ENCODE data around the gene CD9. TPM values are rescaled to one million over a fixed set of nuclear protein-coding genes. Genes with fewer than 3 reads are reported as not detected.

The CD9 gene
- total RNA-seq, 3 donors from 2014 or later (not counting 1 experiment from before 2014, with no cell fraction given) = 2.1 to 55.9 (median 8.0) TPM

DNA sequence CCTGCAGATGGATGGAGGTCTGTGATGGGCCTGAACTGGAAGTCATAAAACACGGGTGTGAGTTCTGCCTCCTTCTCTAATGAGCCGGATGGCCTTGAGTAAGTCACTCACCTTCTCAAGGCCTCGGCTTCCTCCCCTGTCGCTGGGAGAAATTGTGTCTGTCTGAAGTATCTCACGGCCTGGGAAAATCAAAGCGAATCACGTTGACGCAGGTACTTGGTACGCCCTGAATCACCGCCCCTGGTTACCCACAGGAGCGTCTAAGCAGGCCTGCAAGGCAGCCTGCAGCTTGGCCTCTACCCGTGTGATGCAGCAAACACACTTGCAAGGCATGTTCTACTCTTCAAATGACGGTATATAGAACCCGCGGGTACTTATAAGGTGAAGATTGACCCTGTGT lies 28.1 kb upstream of the CD9 start:
- WGBS (ENCODE audit: insufficient coverage) = 93% methylated on average over 15 of the region's 15 CpGs

GRCh38 chr12:6172862-6173261 lies 27.3 kb upstream of the CD9 start:
- Mint-ChIP-seq H3K27me3 (ENCODE audit: low read depth in 2 of 2) (peaks cover 0 to 5% of the 10 kb centered on the region in 2 donors), H3K4me1 (peaks cover 2 to 9% of the 10 kb centered on the region in 2 donors), H3K36me3 (no peaks in the 10 kb centered on the region), H3K4me3 (no peak overlapping the region), H3K27ac (no peak overlapping the region), H3K9me3 (no peaks in the 10 kb centered on the region)
- H3K27ac ChIP-seq (ENCODE audit: low read length) = no peak overlapping the region
- intact Hi-C loops (cut with micrococcal nuclease) = no loop called here
- WGBS (ENCODE audit: insufficient coverage) = 100% methylated on average over 2 of the region's 4 CpGs
- ATAC-seq = no peak
- H3K4me1 ChIP-seq (ENCODE audit: control insufficient read depth, insufficient read depth, low read length) = peaks cover 11% of the 10 kb centered on the region
- no peaks in the 10 kb centered on the region for H3K36me3 ChIP-seq (ENCODE audit: control insufficient read depth, insufficient read depth, low read length)
- H3K4me3 ChIP-seq (ENCODE audit: low read length) = no peak overlapping the region
- H3K27me3 ChIP-seq (ENCODE audit: control insufficient read depth, insufficient read depth, low read length) = no peaks in the 10 kb centered on the region
- DNase-seq = no peak
- no peak for TF ChIP-seq CTCF (IDR thresholded peaks at IDR 0.05)
- H3K9me3 ChIP-seq (ENCODE audit: control insufficient read depth, insufficient read depth, low read length) = no peaks in the 10 kb centered on the region

More for the DNA sequence above, 28.1 kb upstream of the CD9 start:
- Histone ChIP-seq H3K36me3 (ENCODE audit: control insufficient read depth, insufficient read depth, low read length) (no peaks in the 10 kb centered on the region), H3K4me1 (ENCODE audit: control insufficient read depth, insufficient read depth, low read length) (peaks cover 19% of the 10 kb centered on the region), H3K27me3 (ENCODE audit: control insufficient read depth, insufficient read depth, low read length) (no peaks in the 10 kb centered on the region), H3K4me3 (ENCODE audit: low read length) (no peak overlapping the region), H3K27ac (ENCODE audit: low read length) (no peak overlapping the region), H3K9me3 (ENCODE audit: control insufficient read depth, insufficient read depth, low read length) (no peaks in the 10 kb centered on the region)
- Mint-ChIP-seq H3K4me1 (peaks cover 10 to 17% of the 10 kb centered on the region in 2 donors), H3K4me3 (no peak overlapping the region), H3K36me3 (no peaks in the 10 kb centered on the region), H3K27me3 (ENCODE audit: low read depth in 2 of 2) (peaks cover 0 to 5% of the 10 kb centered on the region in 2 donors), H3K9me3 (no peaks in the 10 kb centered on the region), H3K27ac (no peak overlapping the region)
- intact Hi-C loops (cut with micrococcal nuclease) = no loop called here
- ATAC-seq (no peak), DNase-seq (no peak)
- TF ChIP-seq CTCF (IDR thresholded peaks at IDR 0.05) = no peak

GRCh38 chr12:6177642-6178358 lies 22.4 kb upstream of the CD9 start:
- no peak for TF ChIP-seq CTCF (IDR thresholded peaks at IDR 0.05)
- no peak for ATAC-seq
- H3K4me1 Mint-ChIP-seq = peaks cover 0 to 8% of the 10 kb centered on the region in 2 donors
- no peak overlapping the region for H3K27ac ChIP-seq (ENCODE audit: low read length)
- H3K9me3 ChIP-seq (ENCODE audit: control insufficient read depth, insufficient read depth, low read length) = no peaks in the 10 kb centered on the region
- H3K4me1 ChIP-seq (ENCODE audit: control insufficient read depth, insufficient read depth, low read length) = no peaks in the 10 kb centered on the region
- H3K36me3 Mint-ChIP-seq = no peaks in the 10 kb centered on the region
- DNase-seq = no peak
- no peak overlapping the region for H3K4me3 Mint-ChIP-seq
- no peaks in the 10 kb centered on the region for H3K9me3 Mint-ChIP-seq
- H3K36me3 ChIP-seq (ENCODE audit: control insufficient read depth, insufficient read depth, low read length) = no peaks in the 10 kb centered on the region
- 80% methylated on average over 9 of the region's 10 CpGs for WGBS (ENCODE audit: insufficient coverage)
- no peak overlapping the region for H3K27ac Mint-ChIP-seq
- H3K27me3 Mint-ChIP-seq (ENCODE audit: low read depth in 2 of 2) = peaks cover 3 to 5% of the 10 kb centered on the region in 2 donors
- no peak overlapping the region for H3K4me3 ChIP-seq (ENCODE audit: low read length)
- H3K27me3 ChIP-seq (ENCODE audit: control insufficient read depth, insufficient read depth, low read length) = no peaks in the 10 kb centered on the region
- intact Hi-C loops (cut with micrococcal nuclease) = no loop called here
